Measurements from ENCODE around the gene POLR2I. TPM values are rescaled to one million over a fixed set of nuclear protein-coding genes. Genes with fewer than 3 reads are reported as not detected.

Gene POLR2I
- polyA plus RNA-seq, 1 donor (not counting 4 experiments of a cell fraction or from before 2014, with no cell fraction given): 34.3 TPM

DNA sequence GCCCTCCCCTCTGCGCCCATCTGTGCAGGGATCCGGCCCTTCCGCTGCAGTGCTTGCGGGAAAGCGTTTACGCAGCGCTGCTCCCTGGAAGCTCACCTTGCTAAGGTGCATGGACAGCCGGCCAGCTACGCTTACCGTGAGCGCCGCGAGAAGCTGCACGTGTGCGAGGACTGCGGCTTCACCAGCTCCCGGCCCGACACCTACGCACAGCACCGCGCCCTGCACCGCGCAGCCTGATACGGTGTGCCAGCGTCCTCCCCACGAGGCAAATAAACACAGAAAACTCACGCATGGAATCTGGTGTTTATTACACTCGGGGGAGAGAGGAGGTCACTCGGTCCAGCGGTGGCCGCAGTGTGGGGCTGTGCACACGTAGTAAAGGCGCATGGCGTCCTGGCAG lies 1.2 kb downstream of the POLR2I start:
- no peak for DNase-seq (ENCODE audit: low read depth, low spot score)
- H3K79me2 ChIP-seq (ENCODE audit: control insufficient read depth, insufficient read depth, low read length): peaks cover 19% of the 10 kb centered on the region
- peaks cover 13 to 16% of the 10 kb centered on the region in 2 experiments for H3K36me3 ChIP-seq (ENCODE audit: control insufficient read depth in 2 of 2, extremely low read depth in 1 of 2, insufficient read depth in 2 of 2, low read length in 2 of 2)
- no peak overlapping the region for H3K27ac ChIP-seq (ENCODE audit: control insufficient read depth, insufficient read depth, low read length)
- no peaks in the 10 kb centered on the region for H3K27me3 ChIP-seq (ENCODE audit: control insufficient read depth, extremely low read depth, insufficient read depth, low read length)
- peak overlapping the region; percentile 93 for H3K9ac ChIP-seq (ENCODE audit: control insufficient read depth, extremely low read depth, insufficient read depth, low read length)
- peak overlapping the region; percentile 83 to 97 (median 94) for H3K4me3 ChIP-seq (ENCODE audit: control insufficient read depth in 2 of 3, extremely low read depth in 1 of 3, insufficient read depth in 2 of 3, low read depth in 1 of 3, low read length in 3 of 3)
- TF ChIP-seq, protein P1, sequence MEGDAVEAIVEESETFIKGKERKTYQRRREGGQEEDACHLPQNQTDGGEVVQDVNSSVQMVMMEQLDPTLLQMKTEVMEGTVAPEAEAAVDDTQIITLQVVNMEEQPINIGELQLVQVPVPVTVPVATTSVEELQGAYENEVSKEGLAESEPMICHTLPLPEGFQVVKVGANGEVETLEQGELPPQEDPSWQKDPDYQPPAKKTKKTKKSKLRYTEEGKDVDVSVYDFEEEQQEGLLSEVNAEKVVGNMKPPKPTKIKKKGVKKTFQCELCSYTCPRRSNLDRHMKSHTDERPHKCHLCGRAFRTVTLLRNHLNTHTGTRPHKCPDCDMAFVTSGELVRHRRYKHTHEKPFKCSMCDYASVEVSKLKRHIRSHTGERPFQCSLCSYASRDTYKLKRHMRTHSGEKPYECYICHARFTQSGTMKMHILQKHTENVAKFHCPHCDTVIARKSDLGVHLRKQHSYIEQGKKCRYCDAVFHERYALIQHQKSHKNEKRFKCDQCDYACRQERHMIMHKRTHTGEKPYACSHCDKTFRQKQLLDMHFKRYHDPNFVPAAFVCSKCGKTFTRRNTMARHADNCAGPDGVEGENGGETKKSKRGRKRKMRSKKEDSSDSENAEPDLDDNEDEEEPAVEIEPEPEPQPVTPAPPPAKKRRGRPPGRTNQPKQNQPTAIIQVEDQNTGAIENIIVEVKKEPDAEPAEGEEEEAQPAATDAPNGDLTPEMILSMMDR (optimal IDR thresholded peaks at IDR 0.05 in 1 of 3, IDR thresholded peaks at IDR 0.05 in 1 of 3, conservative IDR thresholded peaks at IDR 0.05 in 1 of 3; ENCODE audit: extremely low read depth in 1 of 3, insufficient read depth in 2 of 3, low read length in 3 of 3): no peak
- no peak for TF ChIP-seq EZH2 (IDR thresholded peaks at IDR 0.05; ENCODE audit: low read length)
- no peaks in the 10 kb centered on the region for H3K9me3 ChIP-seq (ENCODE audit: control insufficient read depth, low read depth, low read length)
- no peaks in the 10 kb centered on the region for H3K9me1 ChIP-seq (ENCODE audit: control insufficient read depth, extremely low read depth, insufficient read depth, low read length)
- no peak for FAIRE-seq
- peak overlapping the region; percentile 97 for H3K4me2 ChIP-seq (ENCODE audit: control insufficient read depth, extremely low read depth, insufficient read depth, low read depth, low read length)
- no peak overlapping the region for H2AFZ ChIP-seq (ENCODE audit: control insufficient read depth, low read length)
- dilution Hi-C loops (cut with MboI; ENCODE audit: extremely low pct_ligation_motif_present, low sequenced_read_pairs): no loop called here
- peaks cover 10% of the 10 kb centered on the region for H3K4me1 ChIP-seq (ENCODE audit: control insufficient read depth, extremely low read depth, insufficient read depth, low read length)
- peaks cover 3% of the 10 kb centered on the region for H4K20me1 ChIP-seq (ENCODE audit: control insufficient read depth, extremely low read depth, insufficient read depth, low read length)

DNA sequence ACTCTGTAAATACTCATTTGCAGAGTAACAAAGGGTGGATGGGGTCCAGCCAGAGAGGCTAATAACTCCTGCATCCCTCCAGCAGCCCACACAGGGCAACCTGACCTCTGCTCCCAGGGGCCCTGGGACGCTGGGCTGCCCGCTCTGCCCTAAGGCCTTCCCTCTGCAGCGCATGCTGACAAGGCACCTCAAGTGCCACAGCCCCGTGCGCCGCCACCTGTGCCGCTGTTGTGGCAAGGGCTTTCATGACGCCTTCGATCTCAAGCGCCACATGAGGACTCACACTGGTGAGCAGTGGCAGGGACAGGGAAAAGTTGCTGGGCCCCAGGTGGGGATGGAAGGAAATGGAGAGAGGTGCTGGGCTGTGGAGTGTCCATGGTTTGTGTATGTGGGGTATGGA lies 2.0 kb downstream of the POLR2I start:
- no peak for FAIRE-seq
- H3K4me2 ChIP-seq (ENCODE audit: control insufficient read depth, extremely low read depth, insufficient read depth, low read depth, low read length): no peak overlapping the region

More for the DNA sequence above, 2.0 kb downstream of the POLR2I start:
- H3K9ac ChIP-seq (ENCODE audit: control insufficient read depth, extremely low read depth, insufficient read depth, low read length): no peak overlapping the region
- peaks cover 10% of the 10 kb centered on the region for H3K4me1 ChIP-seq (ENCODE audit: control insufficient read depth, extremely low read depth, insufficient read depth, low read length)
- no peak for DNase-seq (ENCODE audit: low read depth, low spot score)
- dilution Hi-C loops (cut with MboI; ENCODE audit: extremely low pct_ligation_motif_present, low sequenced_read_pairs): no loop called here
- peaks cover 15% of the 10 kb centered on the region for H3K79me2 ChIP-seq (ENCODE audit: control insufficient read depth, insufficient read depth, low read length)
- H3K4me3 ChIP-seq (ENCODE audit: control insufficient read depth in 2 of 3, extremely low read depth in 1 of 3, insufficient read depth in 2 of 3, low read depth in 1 of 3, low read length in 3 of 3): no peak overlapping the region
- H2AFZ ChIP-seq (ENCODE audit: control insufficient read depth, low read length): no peak overlapping the region
- TF ChIP-seq, protein P1 (optimal IDR thresholded peaks at IDR 0.05 in 1 of 3, IDR thresholded peaks at IDR 0.05 in 1 of 3, conservative IDR thresholded peaks at IDR 0.05 in 1 of 3; ENCODE audit: extremely low read depth in 1 of 3, insufficient read depth in 2 of 3, low read length in 3 of 3): no peak
- no peak for TF ChIP-seq EZH2 (IDR thresholded peaks at IDR 0.05; ENCODE audit: low read length)
- no peaks in the 10 kb centered on the region for H3K9me3 ChIP-seq (ENCODE audit: control insufficient read depth, low read depth, low read length)
- peaks cover 7 to 14% of the 10 kb centered on the region in 2 experiments for H3K36me3 ChIP-seq (ENCODE audit: control insufficient read depth in 2 of 2, extremely low read depth in 1 of 2, insufficient read depth in 2 of 2, low read length in 2 of 2)
- H3K27ac ChIP-seq (ENCODE audit: control insufficient read depth, insufficient read depth, low read length): no peak overlapping the region
- H3K27me3 ChIP-seq (ENCODE audit: control insufficient read depth, extremely low read depth, insufficient read depth, low read length): no peaks in the 10 kb centered on the region
- H4K20me1 ChIP-seq (ENCODE audit: control insufficient read depth, extremely low read depth, insufficient read depth, low read length): peaks cover 3% of the 10 kb centered on the region
- H3K9me1 ChIP-seq (ENCODE audit: control insufficient read depth, extremely low read depth, insufficient read depth, low read length): no peaks in the 10 kb centered on the region
